HepG2 (cell line): Measurements from ENCODE around the gene MED4. TPM values are rescaled to one million over a fixed set of nuclear protein-coding genes. Genes with fewer than 3 reads are reported as not detected.

Source experiments
- ATAC-seq: fragments of 200-7000 bp; cut with Tn5 transposase; 3 replicates; pipeline ENCODE4 v1.9.1; 2020; ENCODE audit warnings: mild to moderate bottlenecking, moderate library complexity
- BruUV-seq: library from RNA; stranded (reverse); fragments of 400-500 nt; replicated peaks from 2 replicates; lab custom pipeline; 2021; lab: Mats Ljungman, UMichigan
- CTCF ChIA-PET: fragments of 300-600 bp; formaldehyde crosslinking; extraction: SDS; loops from one replicate; lab custom pipeline; 2021; ENCODE audit warnings: low total read pairs, inconsistent platforms, low intra/inter-chr PET ratio; lab: Yijun Ruan, JAX
- POLR2A ChIA-PET: fragments of 350-600 bp; sonication (Branson Sonifier 250); formaldehyde crosslinking; loops from one replicate; lab custom pipeline; 2020; ENCODE audit warnings: antibody characterized with exemption, inconsistent platforms; lab: Yijun Ruan, JAX
- DNase-seq: peaks from one replicate; pipeline ENCODE4 v3.0.0-alpha.2; 2015; ENCODE audit warnings: low spot score
- FAIRE-seq: peaks from 3 replicates; lab custom pipeline; 2011; peaks lifted over from hg19 to GRCh38; lab: Jason Lieb, UNC
- H2AFZ ChIP-seq: one replicate; pipeline ENCODE4 v1.6.1; 2011; ENCODE audit warnings: low read length, inconsistent platforms
- H3K27ac ChIP-seq: fragments of 300-600 bp; 3 replicates; pipeline ENCODE4 v1.8.0; 2011; ENCODE audit warnings: mixed run types, mild to moderate bottlenecking, mixed read lengths, low read length, inconsistent platforms; ENCODE audit not compliant: insufficient read depth; ENCODE audit errors: extremely low read length
- H3K27me3 ChIP-seq, 2 experiments: fragments of 200-600 bp in 1 of 2; 2 replicates in 1 of 2; 3 replicates in 1 of 2; pipeline versions ENCODE4 v1.6.0 to v1.8.0; 2011; ENCODE audit warnings: low read length in 2 of 2, mild to moderate bottlenecking in 2 of 2, moderate library complexity in 2 of 2, inconsistent platforms in 1 of 2; ENCODE audit not compliant: insufficient read depth in 2 of 2, control insufficient read depth in 1 of 2
- H3K36me3 ChIP-seq, 2 experiments: fragments of 200-600 bp in 1 of 2; replicated peaks in 1 of 2; 2 replicates in 1 of 2; 3 replicates in 1 of 2; pipeline versions ENCODE4 v1.5.1 to v1.8.0; 2011; ENCODE audit warnings: low read length in 2 of 2, inconsistent platforms in 1 of 2; ENCODE audit not compliant: insufficient read depth in 2 of 2, control insufficient read depth in 1 of 2
- H3K4me1 ChIP-seq: 2 replicates; pipeline ENCODE4 v1.5.1; 2012; ENCODE audit warnings: low read length, inconsistent platforms; ENCODE audit not compliant: insufficient read depth
- H3K4me2 ChIP-seq: 2 replicates; pipeline ENCODE4 v1.6.0; 2011; ENCODE audit warnings: low read depth, low read length, inconsistent platforms
- H3K4me3 ChIP-seq, 3 experiments: fragments of 200-600 bp in 1 of 3; sonication (generic), shearing (Covaris generic) in 1 of 3; replicated peaks in 1 of 3; 2 replicates each; pipeline ENCODE4 v1.5.1; 2011 to 2016; ENCODE audit warnings: low read length in 3 of 3, inconsistent platforms in 2 of 3, low read depth in 2 of 3, mild to moderate bottlenecking in 2 of 3, control low read depth in 1 of 3, mixed read lengths in 1 of 3; ENCODE audit not compliant: insufficient read depth in 1 of 3
- H3K79me2 ChIP-seq: one replicate; pipeline ENCODE4 v1.6.1; 2011; ENCODE audit warnings: low read length, inconsistent platforms; ENCODE audit not compliant: insufficient read depth
- H3K9ac ChIP-seq: 2 replicates; pipeline ENCODE4 v1.6.0; 2011; ENCODE audit warnings: mild to moderate bottlenecking, low read depth, low read length, inconsistent platforms; ENCODE audit not compliant: insufficient read depth
- H3K9me3 ChIP-seq: 2 replicates; pipeline ENCODE4 v1.5.1; 2012; ENCODE audit warnings: mild to moderate bottlenecking, low read length
- H4K20me1 ChIP-seq: 2 replicates; pipeline ENCODE4 v1.6.0; 2011; ENCODE audit warnings: inconsistent platforms, mild to moderate bottlenecking, low read length, moderate library complexity; ENCODE audit not compliant: insufficient read depth
- AHR ChIP-seq: IDR thresholded peaks from 2 replicates; pipeline ENCODE4 v1.6.1; 2018; ENCODE audit warnings: missing genetic modification reagents, missing compliant biosample characterization
- ATF5 ChIP-seq: sonication (generic); formaldehyde crosslinking; IDR thresholded peaks from 2 replicates; pipeline ENCODE4 v1.4.0; 2020; ENCODE audit warnings: mild to moderate bottlenecking, low read depth, missing genetic modification reagents
- BCLAF1 ChIP-seq: fragments of 450-650 bp; IDR thresholded peaks from 2 replicates; pipeline ENCODE4 v1.6.1; 2017; ENCODE audit warnings: mild to moderate bottlenecking
- CTCF ChIP-seq: sonication (generic); formaldehyde crosslinking; IDR thresholded peaks from 2 replicates; pipeline ENCODE4 v1.5.0; 2020; ENCODE audit warnings: mild to moderate bottlenecking, missing genetic modification reagents, moderate library complexity
- EHMT2 ChIP-seq: fragments of 200-600 bp; sonication (generic); IDR thresholded peaks from 2 replicates; pipeline ENCODE4 v1.7.0; 2017; ENCODE audit warnings: antibody characterized with exemption, low read depth, low read length, borderline replicate concordance
- FOXK1 ChIP-seq: sonication (generic); formaldehyde crosslinking; IDR thresholded peaks from 2 replicates; pipeline ENCODE4 v1.4.0; 2020; ENCODE audit warnings: low read depth, missing genetic modification reagents, borderline replicate concordance
- HNF1B ChIP-seq: sonication (generic); formaldehyde crosslinking; IDR thresholded peaks from 2 replicates; pipeline ENCODE4 v1.5.1; 2020; ENCODE audit warnings: mild to moderate bottlenecking, moderate library complexity, missing genetic modification reagents
- IRX3 ChIP-seq: sonication (generic); formaldehyde crosslinking; IDR thresholded peaks from 2 replicates; pipeline ENCODE4 v1.8.1; 2023; ENCODE audit warnings: mild to moderate bottlenecking, low read depth, missing genetic modification reagents, borderline replicate concordance
- MAFF ChIP-seq: IDR thresholded peaks from 2 replicates; pipeline ENCODE4 v1.6.1; 2011; ENCODE audit warnings: low read depth, low read length, improper control_type of control experiment
- MAFK ChIP-seq, 2 experiments: IDR thresholded peaks in 1 of 2; conservative IDR thresholded peaks in 1 of 2; 2 replicates each; pipeline ENCODE4 v1.6.1; 2011; ENCODE audit warnings: improper control_type of control experiment in 2 of 2, low read length in 2 of 2
- MIER2 ChIP-seq: IDR thresholded peaks from 2 replicates; pipeline ENCODE4 v1.6.1; 2016; ENCODE audit warnings: missing biosample characterization, missing genetic modification reagents
- MIER3 ChIP-seq: IDR thresholded peaks from 2 replicates; pipeline ENCODE4 v1.6.1; 2016; ENCODE audit warnings: missing compliant biosample characterization, borderline replicate concordance
- NFE2L1 ChIP-seq: sonication (generic); formaldehyde crosslinking; IDR thresholded peaks from 2 replicates; pipeline ENCODE4 v1.4.0; 2020; ENCODE audit warnings: missing genetic modification reagents, mild to moderate bottlenecking, borderline replicate concordance
- POLR2A ChIP-seq, 2 experiments: IDR thresholded peaks; 2 replicates each; pipeline ENCODE4 v1.6.1; 2011; ENCODE audit warnings: low read depth in 2 of 2, low read length in 2 of 2, mild to moderate bottlenecking in 1 of 2, moderate library complexity in 1 of 2; ENCODE audit not compliant: insufficient read depth in 1 of 2
- POLR2AphosphoS5 ChIP-seq: IDR thresholded peaks from 2 replicates; pipeline ENCODE4 v1.6.1; 2012; ENCODE audit warnings: low read depth, low read length
- POLR2G ChIP-seq: fragments of 200-400 bp; formaldehyde crosslinking; IDR thresholded peaks from 2 replicates; pipeline ENCODE4 v1.6.1; 2018; ENCODE audit warnings: mild to moderate bottlenecking, low read depth, low read length, moderate library complexity
- SMARCE1 ChIP-seq: fragments of 450-650 bp; IDR thresholded peaks from 2 replicates; pipeline ENCODE4 v1.6.1; 2017; ENCODE audit warnings: borderline replicate concordance
- WGBS: methylation state at CpG from one replicate; pipeline ENCODE4 v1.1.6; 2017; ENCODE audit warnings: low lambda C conversion rate; 5-methylcytosine and 5-hydroxymethylcytosine counted together
- in situ Hi-C: cut with HindIII; loops from 2 replicates; pipeline ENCODE4 v1.10.0; 2017; ENCODE audit warnings: low pct_unique_long_range_greater_than_20kb; ENCODE audit not compliant: extremely low pct_ligation_motif_present
- intact Hi-C: fragments of 100-400 bp; cut with micrococcal nuclease; formaldehyde crosslinking; loops from one replicate; pipeline ENCODE4 v1.10.0; 2022; ENCODE audit not compliant: unreplicated experiment
- polyA plus RNA-seq, 8 experiments: library from polyadenylated mRNA; depleted of rRNA in 3 of 8; stranded (reverse) in 7 of 8; unstranded in 1 of 8; fragments of >200 nt; fragmentation: Illumina TruSeq in 4 of 8; extraction: Trizol in 4 of 8; gene quantifications; 2 replicates each; pipeline versions ENCODE4 v1.2.1 to v1.2.3, GENCODE V29; 2011 to 2016; ENCODE audit warnings: low read depth in 4 of 8, missing spikeins in 1 of 8, mixed read lengths in 1 of 8; ENCODE audit not compliant: insufficient read depth in 1 of 8
- total RNA-seq, 5 experiments: library from RNA; depleted of rRNA; stranded (reverse); fragments of >200 nt; fragmentation: Illumina TruSeq; extraction: Trizol; gene quantifications; 2 replicates each; pipeline ENCODE4 v1.2.3, GENCODE V29; 2016; ENCODE audit warnings: low read depth in 1 of 5

MED4 gene
- total and polyA plus RNA-seq, 2 of the 13 experiments (the other 11 are each of a cell fraction or from before 2014, with no cell fraction given), result 49.4 to 57.8 TPM

- in situ Hi-C loops, result no loop called here
- Histone ChIP-seq H3K79me2 (no peaks in the 10 kb centered on the region), H3K4me1 (peaks cover 15% of the 10 kb centered on the region), H4K20me1 (no peaks in the 10 kb centered on the region), H3K4me3 (no peak overlapping the region), H3K4me2 (no peak overlapping the region), H3K9me3 (peaks cover 19% of the 10 kb centered on the region), H3K9ac (no peak overlapping the region), H3K27me3 (no peaks in the 10 kb centered on the region), H3K27ac (no peak overlapping the region), H3K36me3 (peaks cover 19 to 52% of the 10 kb centered on the region in 2 experiments), H2AFZ (no peak overlapping the region)
- TF ChIP-seq EHMT2 (no peak), MIER3 (CRISPR knock-in tag) (no peak), MAFK (conservative IDR thresholded peaks at IDR 0.05 in 1 of 2, IDR thresholded peaks at IDR 0.05 in 1 of 2; ENCODE audit: low read length in 2 of 2) (peak; percentile 14 to 60; a peak in 2 of 4 replicates), POLR2AphosphoS5 (no peak), HNF1B (CRISPR knock-in tag) (no peak), POLR2A (IDR thresholded peaks at IDR 0.05; ENCODE audit: insufficient read depth in 1 of 2, low read depth in 2 of 2, low read length in 2 of 2) (no peak), IRX3 (CRISPR knock-in tag) (no peak), BCLAF1 (no peak), MIER2 (CRISPR knock-in tag) (no peak), SMARCE1 (no peak), NFE2L1 (CRISPR knock-in tag) (no peak), POLR2G (no peak), ATF5 (CRISPR knock-in tag) (no peak), CTCF (CRISPR knock-in tag) (no peak), AHR (no peak), MAFF (peak; percentile 34; the same call in 1 of the 2 replicates), FOXK1 (CRISPR knock-in tag) (no peak)
- intact Hi-C loops, result loop anchor here (2.0 kb wide), 1 partner anchor 270 kb away; no protein-coding TSS in a partner anchor
- BruUV-seq, result no TSS peak
- POLR2A ChIA-PET, result no interaction called here
- WGBS, result 95% methylated on average over 2 of the region's 2 CpGs
- DNase-seq (no peak), FAIRE-seq (no peak), ATAC-seq (no peak)
- CTCF ChIA-PET, result no interaction called here
Measured at GRCh38 chr13:48068952-48069351, 26.0 kb downstream of the MED4 start.
